Measurements from ENCODE around the gene MIAT.

MIAT gene

DNA sequence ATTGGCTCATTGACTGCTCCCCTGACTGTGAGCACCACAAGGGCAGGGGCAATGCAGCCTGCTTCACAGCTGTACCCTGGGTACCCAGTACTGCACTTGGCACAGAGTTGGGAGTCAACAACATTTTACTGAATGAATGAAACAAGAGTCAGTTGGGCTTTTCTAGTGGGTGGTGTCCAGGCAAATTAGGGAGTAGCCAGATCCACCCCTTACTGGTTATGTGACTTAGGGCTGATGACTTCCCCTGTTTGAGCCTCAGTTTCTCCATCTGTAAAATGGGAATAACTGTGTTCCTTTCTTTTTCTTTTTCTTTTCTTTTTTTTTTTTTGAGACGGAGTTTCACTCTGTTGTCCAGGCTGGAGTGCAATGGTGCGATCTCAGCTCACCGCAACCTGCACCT is 23.1 kb downstream of the MIAT start:
- TF ChIP-seq, protein P1, sequence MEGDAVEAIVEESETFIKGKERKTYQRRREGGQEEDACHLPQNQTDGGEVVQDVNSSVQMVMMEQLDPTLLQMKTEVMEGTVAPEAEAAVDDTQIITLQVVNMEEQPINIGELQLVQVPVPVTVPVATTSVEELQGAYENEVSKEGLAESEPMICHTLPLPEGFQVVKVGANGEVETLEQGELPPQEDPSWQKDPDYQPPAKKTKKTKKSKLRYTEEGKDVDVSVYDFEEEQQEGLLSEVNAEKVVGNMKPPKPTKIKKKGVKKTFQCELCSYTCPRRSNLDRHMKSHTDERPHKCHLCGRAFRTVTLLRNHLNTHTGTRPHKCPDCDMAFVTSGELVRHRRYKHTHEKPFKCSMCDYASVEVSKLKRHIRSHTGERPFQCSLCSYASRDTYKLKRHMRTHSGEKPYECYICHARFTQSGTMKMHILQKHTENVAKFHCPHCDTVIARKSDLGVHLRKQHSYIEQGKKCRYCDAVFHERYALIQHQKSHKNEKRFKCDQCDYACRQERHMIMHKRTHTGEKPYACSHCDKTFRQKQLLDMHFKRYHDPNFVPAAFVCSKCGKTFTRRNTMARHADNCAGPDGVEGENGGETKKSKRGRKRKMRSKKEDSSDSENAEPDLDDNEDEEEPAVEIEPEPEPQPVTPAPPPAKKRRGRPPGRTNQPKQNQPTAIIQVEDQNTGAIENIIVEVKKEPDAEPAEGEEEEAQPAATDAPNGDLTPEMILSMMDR (IDR thresholded peaks at IDR 0.05; ENCODE audit: low read depth, low read length): no peak
- in situ Hi-C loops (cut with HindIII; ENCODE audit: low sequenced_read_pairs): no loop called here
- H3K4me3 ChIP-seq (ENCODE audit: low read depth, low read length): no peak overlapping the region
- no peak for DNase-seq (ENCODE audit: low read depth, low spot score)

DNA sequence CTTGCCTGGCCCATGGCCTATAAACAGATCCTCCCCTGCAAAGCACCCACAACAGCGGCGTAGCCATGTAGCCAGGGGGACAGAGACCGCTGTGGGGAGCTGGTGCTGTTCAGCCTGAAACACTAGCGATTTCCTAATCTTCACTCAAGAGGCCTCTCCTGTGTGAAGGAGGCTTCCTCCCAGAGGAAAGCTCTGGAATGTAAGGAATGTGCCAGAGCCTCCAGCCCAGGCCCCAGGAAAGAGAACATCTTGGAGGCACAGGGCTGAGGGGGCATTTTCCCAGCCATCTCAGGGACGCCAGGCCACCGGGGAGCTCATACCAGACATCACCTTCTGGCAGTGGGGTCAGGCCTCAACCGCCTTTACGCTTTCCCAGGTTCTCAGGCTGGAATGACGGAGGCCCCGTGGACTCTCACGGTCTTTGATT is 24.0 kb downstream of the MIAT start:
- TF ChIP-seq, protein P1 (IDR thresholded peaks at IDR 0.05; ENCODE audit: low read depth, low read length): no peak
- no peak overlapping the region for H3K4me3 ChIP-seq (ENCODE audit: low read depth, low read length)
- peak; percentile 74 for DNase-seq (ENCODE audit: low read depth, low spot score)
- in situ Hi-C loops (cut with HindIII; ENCODE audit: low sequenced_read_pairs): no loop called here

DNA sequence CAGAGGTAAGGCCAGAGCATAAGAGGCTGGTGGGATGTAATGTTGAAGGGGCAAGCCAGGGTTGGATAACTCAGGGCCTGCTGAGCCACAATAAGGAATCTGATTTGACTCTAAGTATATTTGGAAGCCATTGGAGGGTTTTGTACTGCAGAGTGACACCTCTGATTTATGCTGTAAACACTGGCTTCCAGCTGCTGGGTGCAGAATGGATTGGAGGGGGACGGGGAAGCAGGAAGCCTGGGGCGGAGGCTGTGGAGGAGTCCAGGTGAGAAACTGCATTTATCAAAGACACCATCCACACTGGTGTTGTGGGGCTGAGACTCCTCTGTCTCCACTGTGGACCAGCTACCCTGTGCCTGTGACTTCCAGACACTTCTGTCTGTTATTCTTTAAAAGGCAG is 26.8 kb downstream of the MIAT start:
- no peak overlapping the region for H3K4me3 ChIP-seq (ENCODE audit: low read depth, low read length)

DNA sequence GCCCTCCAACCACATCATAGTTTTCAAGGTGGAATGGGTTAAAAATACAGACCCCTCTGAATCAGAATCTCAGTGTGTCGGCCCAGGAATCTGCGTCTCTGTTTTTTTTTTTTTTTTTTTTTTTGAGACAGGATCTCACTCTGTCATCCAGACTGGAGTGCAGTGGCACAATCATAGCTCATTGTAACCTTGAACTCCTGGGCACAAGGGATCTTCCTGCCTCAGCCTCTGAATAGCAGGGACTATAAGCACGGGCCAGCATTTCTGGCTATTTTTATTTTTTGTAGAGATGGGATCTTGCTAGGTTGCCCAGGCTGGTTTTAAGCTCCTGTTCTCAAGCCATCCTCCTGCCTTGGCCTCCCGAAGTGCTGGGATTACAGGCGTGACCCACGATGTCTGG is 28.2 kb downstream of the MIAT start:
- in situ Hi-C loops (cut with HindIII; ENCODE audit: low sequenced_read_pairs): no loop called here
- TF ChIP-seq, protein P1 (IDR thresholded peaks at IDR 0.05; ENCODE audit: low read depth, low read length): no peak

More for the DNA sequence above, 26.8 kb downstream of the MIAT start:
- TF ChIP-seq, protein P1 (IDR thresholded peaks at IDR 0.05; ENCODE audit: low read depth, low read length): no peak
- DNase-seq (ENCODE audit: low read depth, low spot score): no peak
- in situ Hi-C loops (cut with HindIII; ENCODE audit: low sequenced_read_pairs): no loop called here

DNA sequence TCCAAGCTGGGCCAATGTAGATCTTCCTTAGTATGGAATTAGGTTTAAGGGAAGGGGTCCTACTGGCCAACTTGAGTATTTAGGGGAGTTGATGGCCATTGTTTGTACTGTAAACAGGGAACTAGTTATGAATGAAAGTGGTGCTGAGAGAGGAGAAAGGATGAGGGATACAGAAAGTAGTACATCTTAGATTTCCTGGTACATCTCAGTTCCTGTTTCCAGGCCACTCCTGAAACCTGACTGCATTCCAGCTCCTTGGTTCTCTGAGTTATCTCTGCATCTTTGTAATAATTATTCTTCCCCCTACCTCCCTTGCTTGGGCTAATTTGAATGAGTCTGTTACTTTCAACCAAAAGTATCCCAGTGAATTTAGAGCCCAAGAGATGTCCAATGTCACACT is 30.1 kb downstream of the MIAT start:
- DNase-seq (ENCODE audit: low read depth, low spot score): no peak
- no peak overlapping the region for H3K4me3 ChIP-seq (ENCODE audit: low read depth, low read length)
- in situ Hi-C loops (cut with HindIII; ENCODE audit: low sequenced_read_pairs): no loop called here
- TF ChIP-seq, protein P1 (IDR thresholded peaks at IDR 0.05; ENCODE audit: low read depth, low read length): no peak

More for the DNA sequence above, 28.2 kb downstream of the MIAT start:
- DNase-seq (ENCODE audit: low read depth, low spot score): no peak
- H3K4me3 ChIP-seq (ENCODE audit: low read depth, low read length): no peak overlapping the region

DNA sequence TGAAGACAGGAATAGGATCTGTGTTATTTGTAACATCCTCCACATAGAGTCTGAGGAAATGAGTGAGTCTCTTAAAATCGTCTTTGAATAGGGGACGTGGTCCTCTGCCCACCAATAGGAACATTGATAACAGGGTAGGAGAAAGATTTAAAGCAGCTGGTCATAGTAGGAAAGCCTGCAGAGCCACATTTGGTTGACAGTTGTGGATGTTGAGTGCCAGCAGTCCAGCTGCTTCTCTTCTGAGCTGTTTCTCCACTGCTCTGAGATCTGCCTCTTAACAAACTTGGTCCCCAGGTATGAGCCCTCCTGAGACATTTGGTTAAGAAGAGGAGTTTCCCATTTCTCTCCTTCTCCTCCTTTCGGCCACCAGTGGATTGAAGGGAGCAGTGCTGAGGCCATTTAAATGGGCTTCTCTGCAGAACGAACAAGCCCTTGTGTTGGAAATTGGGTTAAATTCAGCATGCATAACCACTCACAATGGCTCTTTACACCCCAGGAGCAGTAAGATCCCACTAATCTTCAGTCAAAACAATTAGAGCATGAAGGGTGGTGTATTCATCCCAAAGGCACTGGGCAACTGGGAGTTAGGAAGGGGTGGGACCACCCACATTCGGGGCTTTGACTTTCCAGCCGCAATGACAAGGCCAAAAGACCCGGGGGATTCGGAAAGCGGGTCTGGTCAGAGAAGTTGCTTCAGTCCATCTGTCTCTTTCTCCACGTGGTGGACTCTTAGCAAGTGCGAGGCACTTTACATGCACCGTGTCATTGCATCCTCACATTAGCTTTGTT is 32.3 kb downstream of the MIAT start:
- DNase-seq (ENCODE audit: low read depth, low spot score): no peak
- in situ Hi-C loops (cut with HindIII; ENCODE audit: low sequenced_read_pairs): no loop called here
- TF ChIP-seq, protein P1 (IDR thresholded peaks at IDR 0.05; ENCODE audit: low read depth, low read length): no peak
- H3K4me3 ChIP-seq (ENCODE audit: low read depth, low read length): no peak overlapping the region
